GM13977 (cell line): ENCODE data around the gene LRMDA.

Source experiments
- DNase-seq: peaks from one replicate; pipeline ENCODE4 v3.0.0; 2012; ENCODE audit warnings: low spot score
- CTCF ChIP-seq: IDR thresholded peaks from 2 replicates; pipeline ENCODE4 v1.5.1; 2012; ENCODE audit warnings: mild to moderate bottlenecking, control low read depth; ENCODE audit not compliant: insufficient read depth; ENCODE audit errors: extremely low read depth, missing control alignments
- in situ Hi-C: fragments of 300-500 bp; cut with MboI; formaldehyde crosslinking; loops from one replicate; pipeline ENCODE4 v1.12.0; 2022; ENCODE audit warnings: low sequenced_read_pairs, low pct_unique_long_range_greater_than_20kb, mixed read lengths, inconsistent platforms; ENCODE audit not compliant: unreplicated experiment

The LRMDA gene

GRCh38 chr10:75645704-75646103 lies 214.3 kb downstream of the LRMDA start:
- in situ Hi-C loops = no loop called here
- TF ChIP-seq CTCF = no peak

GRCh38 chr10:75646218-75646915 lies 214.9 kb downstream of the LRMDA start:
- DNase-seq = no peak
- in situ Hi-C loops = no loop called here
- TF ChIP-seq CTCF = no peak

More at GRCh38 chr10:75645704-75646103, 214.3 kb downstream of the LRMDA start:
- DNase-seq = no peak

GRCh38 chr10:75646916-75647315 lies 215.5 kb downstream of the LRMDA start:
- DNase-seq = no peak
- TF ChIP-seq CTCF = no peak
- in situ Hi-C loops = no loop called here

- no peak for TF ChIP-seq CTCF
- no peak for DNase-seq
- in situ Hi-C loops = no loop called here
Observed at GRCh38 chr10:75647675-75648074, 216.3 kb downstream of the LRMDA start.

GRCh38 chr10:75648351-75648750 lies 216.9 kb downstream of the LRMDA start:
- no peak for TF ChIP-seq CTCF
- no peak for DNase-seq
- in situ Hi-C loops = no loop called here

- DNase-seq = no peak
- in situ Hi-C loops = no loop called here
- no peak for TF ChIP-seq CTCF
Observed at GRCh38 chr10:75648854-75649253, 217.4 kb downstream of the LRMDA start.
